ENCODE results near the gene ULK3.
A peak's percentile ranks its signal among the peaks of the same experiment; 100 is the strongest.

Gene ULK3

GRCh38 chr15:74799255-74799855 lies 43.6 kb downstream of the ULK3 start:
- DNase-seq (ENCODE audit: low read depth), result no peak

- no peak for DNase-seq (ENCODE audit: low read depth)
Observed at GRCh38 chr15:74798388-74799254, 44.3 kb downstream of the ULK3 start.

GRCh38 chr15:74795966-74796625 lies 46.9 kb downstream of the ULK3 start:
- no peak for DNase-seq (ENCODE audit: low read depth)

GRCh38 chr15:74794970-74795349 lies 48.0 kb downstream of the ULK3 start:
- DNase-seq (ENCODE audit: low read depth), result no peak

- no peak for DNase-seq (ENCODE audit: low read depth)
Observed at GRCh38 chr15:74794248-74794969, 48.5 kb downstream of the ULK3 start.

- peak; percentile 66 for DNase-seq (ENCODE audit: low read depth)
Observed at GRCh38 chr15:74793135-74794028, 49.6 kb downstream of the ULK3 start.

GRCh38 chr15:74792227-74793016 lies 50.5 kb downstream of the ULK3 start:
- DNase-seq (ENCODE audit: low read depth), result no peak

- no peak for DNase-seq (ENCODE audit: low read depth)
Observed at GRCh38 chr15:74791667-74792066, 51.3 kb downstream of the ULK3 start.

- no peak for DNase-seq (ENCODE audit: low read depth)
Observed at GRCh38 chr15:74791007-74791406, 51.9 kb downstream of the ULK3 start.

GRCh38 chr15:74790080-74790916 lies 52.7 kb downstream of the ULK3 start:
- no peak for DNase-seq (ENCODE audit: low read depth)

GRCh38 chr15:74789741-74790079 lies 53.2 kb downstream of the ULK3 start:
- DNase-seq (ENCODE audit: low read depth), result no peak

GRCh38 chr15:74789171-74789631 lies 53.8 kb downstream of the ULK3 start:
- no peak for DNase-seq (ENCODE audit: low read depth)

- DNase-seq (ENCODE audit: low read depth), result no peak
Observed at GRCh38 chr15:74788683-74789151, 54.2 kb downstream of the ULK3 start.

GRCh38 chr15:74788042-74788682 lies 54.8 kb downstream of the ULK3 start:
- DNase-seq (ENCODE audit: low read depth), result no peak

- peak; percentile 82 for DNase-seq (ENCODE audit: low read depth)
Observed at GRCh38 chr15:74787251-74788041, 55.5 kb downstream of the ULK3 start.

GRCh38 chr15:74786551-74787165 lies 56.3 kb downstream of the ULK3 start:
- DNase-seq (ENCODE audit: low read depth), result no peak

Measured in stimulated activated CD8-positive, alpha-beta memory T cell treated with anti-CD3 and anti-CD28 coated beads, Interleukin-12 subunit alpha, Interleukin-12 subunit beta, amount 100 ng/mL, for 1 hour (primary cell).